Measurements from ENCODE around the gene ZNF616. TPM values are rescaled to one million over a fixed set of nuclear protein-coding genes. Genes with fewer than 3 reads are reported as not detected.

The ZNF616 gene
- total and polyA plus RNA-seq, 2 donors (not counting 1 experiment from before 2014, with no cell fraction given), result 6.8 to 12.4 TPM

GRCh38 chr19:52114691-52115090 is 25.0 kb downstream of the ZNF616 start:
- Histone ChIP-seq H3K27ac (ENCODE audit: insufficient read depth, low read length) (no peak overlapping the region), H3K4me2 (ENCODE audit: extremely low read depth, insufficient read depth, low read length) (no peak overlapping the region), H3K4me3 (replicated peaks in 1 of 4; ENCODE audit: control extremely low read depth in 1 of 4, insufficient read depth in 1 of 4, low read depth in 3 of 4, low read length in 4 of 4) (no peak overlapping the region), H3K4me1 (ENCODE audit: control insufficient read depth, extremely low read depth, insufficient read depth, low read length) (no peaks in the 10 kb centered on the region), H3K9ac (ENCODE audit: insufficient read depth, low read length) (no peak overlapping the region), H3K36me3 (ENCODE audit: control insufficient read depth, insufficient read depth, low read length) (peaks cover 1% of the 10 kb centered on the region), H3K27me3 (ENCODE audit: control insufficient read depth, insufficient read depth, low read length) (no peaks in the 10 kb centered on the region), H2AFZ (ENCODE audit: low read length) (no peak overlapping the region), H4K20me1 (ENCODE audit: control insufficient read depth, extremely low read depth, insufficient read depth, low read length) (no peaks in the 10 kb centered on the region), H3K9me3 (ENCODE audit: control insufficient read depth, insufficient read depth, low read depth, low read length) (peaks cover 14% of the 10 kb centered on the region), H3K79me2 (ENCODE audit: control insufficient read depth, insufficient read depth, low read length) (no peaks in the 10 kb centered on the region)
- TF ChIP-seq CTCF (conservative IDR thresholded peaks at IDR 0.05 in 1 of 2, IDR thresholded peaks at IDR 0.05 in 1 of 2; ENCODE audit: low read depth in 1 of 2, low read length in 2 of 2), result no peak
- DNase-seq (ENCODE audit: low read depth in 2 of 2), result no peak

DNA sequence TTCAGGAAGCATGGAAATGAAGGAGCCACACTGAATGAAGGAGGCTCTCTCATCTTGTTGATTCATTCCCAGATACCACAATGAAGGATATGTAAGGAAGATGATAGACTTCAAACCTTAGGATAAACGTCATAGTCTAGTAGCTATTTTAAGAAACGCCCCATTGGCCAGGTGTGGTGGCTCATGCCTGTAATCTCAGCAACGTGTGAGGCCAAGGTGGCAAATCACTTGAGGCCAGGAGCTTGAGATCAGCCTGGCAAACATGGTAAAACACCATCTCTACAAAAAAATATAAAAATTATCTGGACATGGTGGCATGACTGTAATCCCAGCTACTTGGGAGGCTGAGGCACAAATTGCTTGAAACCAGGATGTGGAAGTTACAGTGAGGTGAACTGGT is 27.1 kb downstream of the ZNF616 start:
- no peaks in the 10 kb centered on the region for H3K4me1 ChIP-seq (ENCODE audit: control insufficient read depth, extremely low read depth, insufficient read depth, low read length)
- H2AFZ ChIP-seq (ENCODE audit: low read length), result no peak overlapping the region
- DNase-seq (ENCODE audit: low read depth in 2 of 2), result no peak
- no peak overlapping the region for H3K27ac ChIP-seq (ENCODE audit: insufficient read depth, low read length)
- peaks cover 12% of the 10 kb centered on the region for H3K9me3 ChIP-seq (ENCODE audit: control insufficient read depth, insufficient read depth, low read depth, low read length)
- H3K4me3 ChIP-seq (replicated peaks in 1 of 4; ENCODE audit: control extremely low read depth in 1 of 4, insufficient read depth in 1 of 4, low read depth in 3 of 4, low read length in 4 of 4), result no peak overlapping the region
- H3K4me2 ChIP-seq (ENCODE audit: extremely low read depth, insufficient read depth, low read length), result no peak overlapping the region
- no peaks in the 10 kb centered on the region for H4K20me1 ChIP-seq (ENCODE audit: control insufficient read depth, extremely low read depth, insufficient read depth, low read length)
- no peak overlapping the region for H3K9ac ChIP-seq (ENCODE audit: insufficient read depth, low read length)
- no peaks in the 10 kb centered on the region for H3K79me2 ChIP-seq (ENCODE audit: control insufficient read depth, insufficient read depth, low read length)
- TF ChIP-seq EZH2 (IDR thresholded peaks at IDR 0.05; ENCODE audit: low read length, missing control alignments) (no peak), CTCF (conservative IDR thresholded peaks at IDR 0.05 in 1 of 2, IDR thresholded peaks at IDR 0.05 in 1 of 2; ENCODE audit: low read depth in 1 of 2, low read length in 2 of 2) (no peak)
- H3K27me3 ChIP-seq (ENCODE audit: control insufficient read depth, insufficient read depth, low read length), result no peaks in the 10 kb centered on the region
- peaks cover 1% of the 10 kb centered on the region for H3K36me3 ChIP-seq (ENCODE audit: control insufficient read depth, insufficient read depth, low read length)

- H3K27ac ChIP-seq (ENCODE audit: insufficient read depth, low read length), result no peak overlapping the region
- no peak overlapping the region for H3K4me3 ChIP-seq (replicated peaks in 1 of 4; ENCODE audit: control extremely low read depth in 1 of 4, insufficient read depth in 1 of 4, low read depth in 3 of 4, low read length in 4 of 4)
- no peak overlapping the region for H3K4me2 ChIP-seq (ENCODE audit: extremely low read depth, insufficient read depth, low read length)
- no peaks in the 10 kb centered on the region for H3K36me3 ChIP-seq (ENCODE audit: control insufficient read depth, insufficient read depth, low read length)
- no peaks in the 10 kb centered on the region for H3K27me3 ChIP-seq (ENCODE audit: control insufficient read depth, insufficient read depth, low read length)
- H3K79me2 ChIP-seq (ENCODE audit: control insufficient read depth, insufficient read depth, low read length), result no peaks in the 10 kb centered on the region
- peaks cover 7% of the 10 kb centered on the region for H3K9me3 ChIP-seq (ENCODE audit: control insufficient read depth, insufficient read depth, low read depth, low read length)
- H3K9ac ChIP-seq (ENCODE audit: insufficient read depth, low read length), result no peak overlapping the region
- H4K20me1 ChIP-seq (ENCODE audit: control insufficient read depth, extremely low read depth, insufficient read depth, low read length), result no peaks in the 10 kb centered on the region
- no peak for TF ChIP-seq EZH2 (IDR thresholded peaks at IDR 0.05; ENCODE audit: low read length, missing control alignments)
- TF ChIP-seq CTCF (conservative IDR thresholded peaks at IDR 0.05 in 1 of 2, IDR thresholded peaks at IDR 0.05 in 1 of 2; ENCODE audit: low read depth in 1 of 2, low read length in 2 of 2), result no peak
- H2AFZ ChIP-seq (ENCODE audit: low read length), result no peak overlapping the region
- H3K4me1 ChIP-seq (ENCODE audit: control insufficient read depth, extremely low read depth, insufficient read depth, low read length), result no peaks in the 10 kb centered on the region
- no peak for DNase-seq (ENCODE audit: low read depth in 2 of 2)
Observed at GRCh38 chr19:52110780-52111179, 29.0 kb downstream of the ZNF616 start.

Measured in fibroblast of lung (primary cell).